Muscle layer of duodenum (tissue), 2 donors: ENCODE results near the gene SLC8A3.

Source experiments
- H3K27ac ChIP-seq: one replicate; pipeline ENCODE4 v1.7.0; 2013; ENCODE audit warnings: mild to moderate bottlenecking, low read length
- H3K27me3 ChIP-seq: one replicate; pipeline ENCODE4 v1.7.0; 2013; ENCODE audit warnings: low read depth, mild to moderate bottlenecking, control low read depth, low read length
- H3K36me3 ChIP-seq, 2 donors: one replicate each; pipeline ENCODE4 v1.7.0; 2013; ENCODE audit warnings: low read length in 2 of 2, control low read depth in 1 of 2, mild to moderate bottlenecking in 1 of 2; ENCODE audit not compliant: insufficient read depth in 2 of 2, control insufficient read depth in 1 of 2
- H3K4me1 ChIP-seq, 2 donors: one replicate each; pipeline ENCODE4 v1.7.0; 2013; ENCODE audit warnings: low read length in 2 of 2, mild to moderate bottlenecking in 2 of 2, control low read depth in 1 of 2, moderate library complexity in 1 of 2; ENCODE audit not compliant: insufficient read depth in 2 of 2, control insufficient read depth in 1 of 2
- H3K4me3 ChIP-seq, 2 donors: one replicate each; pipeline ENCODE4 v1.7.0; 2013; ENCODE audit warnings: low read length in 2 of 2, low read depth in 1 of 2, mild to moderate bottlenecking in 1 of 2
- H3K9me3 ChIP-seq, 2 donors: one replicate each; pipeline ENCODE4 v1.7.0; 2013; ENCODE audit warnings: low read length in 2 of 2, control low read depth in 1 of 2, mild to moderate bottlenecking in 1 of 2; ENCODE audit not compliant: control insufficient read depth in 1 of 2
- donor health status: healthy.

SLC8A3 gene

DNA sequence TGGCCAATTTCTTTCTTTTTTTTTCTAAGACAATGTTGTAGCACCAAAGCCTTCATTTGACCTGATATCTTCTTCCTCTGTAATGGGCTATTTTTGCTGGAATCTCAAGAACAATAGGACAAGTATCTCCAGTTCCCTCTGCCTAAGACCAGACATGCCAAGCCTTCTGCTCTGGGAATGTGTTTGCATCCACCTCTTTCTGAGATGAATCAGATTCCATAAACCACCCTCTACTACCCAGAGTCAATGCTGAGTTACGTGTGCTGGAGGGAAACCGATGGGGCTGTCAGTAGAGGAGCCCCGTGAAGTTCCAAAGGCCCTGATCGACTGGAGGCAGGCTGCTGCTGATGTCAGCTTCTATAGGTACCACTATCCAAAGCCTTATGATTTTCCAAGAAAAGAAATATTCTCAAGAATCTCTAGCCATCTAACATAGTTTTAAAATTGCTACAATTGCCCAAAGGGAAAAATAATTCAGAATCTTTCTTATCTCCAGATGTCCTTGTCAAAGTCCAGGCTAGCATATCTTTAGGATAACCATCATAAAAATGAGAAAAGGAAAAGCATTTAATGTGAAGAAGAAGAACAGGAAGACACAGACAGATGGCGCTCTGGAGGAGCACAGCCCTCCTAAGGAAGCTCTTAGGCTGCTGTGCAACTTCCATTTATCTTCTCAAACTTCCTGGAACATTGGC is 101.9 kb downstream of the SLC8A3 start:
- Histone ChIP-seq H3K9me3 (no peaks in the 10 kb centered on the region), H3K36me3 (no peaks in the 10 kb centered on the region), H3K4me3 (no peak overlapping the region), H3K4me1 (no peaks in the 10 kb centered on the region), H3K27me3 (no peaks in the 10 kb centered on the region), H3K27ac (no peak overlapping the region)

DNA sequence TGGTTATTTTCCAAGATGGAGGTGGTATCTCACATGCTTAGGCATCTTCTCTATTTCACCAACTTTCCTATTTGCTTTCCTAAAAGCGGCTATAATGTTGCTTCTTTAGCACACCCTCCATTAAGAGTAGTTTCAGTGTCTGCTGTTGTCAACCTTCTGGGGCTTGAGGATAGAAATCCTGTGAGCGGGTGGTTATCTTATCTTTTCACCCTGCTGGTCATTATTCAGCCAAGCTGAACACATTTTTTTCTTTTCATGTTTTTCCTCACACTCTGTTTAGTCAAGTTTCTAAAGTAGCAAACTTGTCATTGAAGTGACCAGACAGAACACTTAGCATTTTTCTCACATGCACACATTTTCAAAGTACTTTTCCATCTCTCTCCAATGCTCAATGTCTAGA is 104.5 kb downstream of the SLC8A3 start:
- H3K4me1 ChIP-seq = no peaks in the 10 kb centered on the region
- no peak overlapping the region for H3K4me3 ChIP-seq
- no peaks in the 10 kb centered on the region for H3K9me3 ChIP-seq
- H3K36me3 ChIP-seq = no peaks in the 10 kb centered on the region
- H3K27ac ChIP-seq = no peak overlapping the region
- no peaks in the 10 kb centered on the region for H3K27me3 ChIP-seq

DNA sequence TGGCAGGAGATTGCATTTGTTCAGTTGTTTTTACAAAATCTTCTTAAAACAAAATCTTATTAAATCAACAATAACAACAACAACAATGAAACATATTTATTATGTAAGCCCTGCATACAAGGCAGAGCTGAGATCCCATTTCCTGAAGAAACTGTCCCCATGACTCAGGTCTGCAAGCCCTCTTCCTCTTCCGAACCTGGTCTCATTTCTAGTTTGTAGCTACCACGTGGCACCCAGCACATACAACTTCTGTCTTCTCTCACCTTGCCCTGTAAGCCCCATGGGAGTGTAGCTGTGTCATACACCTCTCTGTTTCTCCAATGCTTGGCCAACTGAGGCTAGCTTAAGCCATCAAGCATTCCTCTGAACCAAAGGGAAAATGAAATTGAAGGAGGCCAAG is 106.4 kb downstream of the SLC8A3 start:
- Histone ChIP-seq H3K36me3 (no peaks in the 10 kb centered on the region), H3K9me3 (no peaks in the 10 kb centered on the region), H3K4me1 (no peaks in the 10 kb centered on the region), H3K4me3 (no peak overlapping the region), H3K27me3 (no peaks in the 10 kb centered on the region), H3K27ac (no peak overlapping the region)

DNA sequence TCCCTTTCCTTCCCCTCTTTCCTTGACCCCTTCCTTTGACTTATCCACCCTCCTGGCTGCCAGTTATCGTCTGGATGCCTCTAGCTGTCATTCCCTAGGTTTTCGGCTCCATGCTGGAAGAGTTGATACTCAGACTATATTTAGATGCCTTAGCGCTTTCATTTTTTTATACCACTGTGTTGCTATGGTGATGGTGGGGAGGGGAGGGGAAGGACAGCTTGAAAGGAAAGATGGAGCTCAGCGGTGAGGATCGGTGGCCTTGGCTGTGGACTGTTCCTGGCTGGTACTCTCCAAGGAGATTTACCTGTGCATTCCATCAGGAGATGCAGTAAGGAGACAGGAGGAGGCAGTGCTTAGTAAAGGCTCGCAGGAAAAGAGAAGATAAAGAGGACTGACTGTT is 108.7 kb downstream of the SLC8A3 start:
- no peaks in the 10 kb centered on the region for H3K36me3 ChIP-seq
- H3K27me3 ChIP-seq = no peaks in the 10 kb centered on the region
- no peak overlapping the region for H3K27ac ChIP-seq
- H3K9me3 ChIP-seq = no peaks in the 10 kb centered on the region
- H3K4me1 ChIP-seq = no peaks in the 10 kb centered on the region
- H3K4me3 ChIP-seq = no peak overlapping the region

DNA sequence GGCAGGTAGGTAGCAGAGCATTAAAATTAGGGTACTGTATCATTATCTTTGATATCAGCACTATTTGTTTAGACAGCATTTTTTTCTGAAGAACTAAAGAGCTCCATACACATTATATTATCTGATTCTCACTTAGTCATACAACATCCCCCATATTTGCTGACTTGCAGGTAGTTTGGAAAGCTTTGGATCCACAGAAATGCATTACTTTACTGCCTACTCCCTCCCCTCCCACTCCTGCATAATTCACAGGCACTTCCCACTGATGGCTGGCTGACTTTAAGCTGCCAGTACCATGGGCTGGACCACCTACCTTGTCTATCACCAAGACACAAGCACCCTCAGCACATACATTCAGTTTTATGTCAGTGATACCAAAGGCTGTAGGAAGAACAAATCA is 110.4 kb downstream of the SLC8A3 start:
- Histone ChIP-seq H3K4me3 (no peak overlapping the region), H3K27ac (no peak overlapping the region), H3K4me1 (no peaks in the 10 kb centered on the region), H3K36me3 (no peaks in the 10 kb centered on the region), H3K9me3 (no peaks in the 10 kb centered on the region), H3K27me3 (no peaks in the 10 kb centered on the region)

DNA sequence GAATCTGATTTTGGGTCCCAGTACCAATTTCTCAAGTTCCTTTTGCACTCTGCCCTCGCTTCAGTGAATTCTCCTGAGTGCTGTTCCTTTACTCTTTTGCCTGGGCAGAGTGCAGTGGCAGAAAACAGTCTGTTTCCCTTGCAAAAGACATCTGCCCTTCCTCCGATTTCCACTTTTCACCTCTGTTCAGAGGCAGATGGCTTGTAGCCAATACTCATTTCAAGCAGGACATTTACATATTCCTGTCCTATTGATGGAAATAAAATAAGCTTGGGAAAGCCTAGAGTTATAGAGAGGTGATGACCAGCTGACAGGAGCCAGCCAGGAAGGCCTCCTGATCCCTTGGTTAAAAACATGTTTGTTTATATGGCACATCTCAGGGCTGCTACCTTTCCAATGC is 111.0 kb downstream of the SLC8A3 start:
- H3K9me3 ChIP-seq = no peaks in the 10 kb centered on the region
- H3K27me3 ChIP-seq = no peaks in the 10 kb centered on the region
- no peaks in the 10 kb centered on the region for H3K4me1 ChIP-seq
- no peak overlapping the region for H3K27ac ChIP-seq
- H3K36me3 ChIP-seq = no peaks in the 10 kb centered on the region
- H3K4me3 ChIP-seq = no peak overlapping the region

DNA sequence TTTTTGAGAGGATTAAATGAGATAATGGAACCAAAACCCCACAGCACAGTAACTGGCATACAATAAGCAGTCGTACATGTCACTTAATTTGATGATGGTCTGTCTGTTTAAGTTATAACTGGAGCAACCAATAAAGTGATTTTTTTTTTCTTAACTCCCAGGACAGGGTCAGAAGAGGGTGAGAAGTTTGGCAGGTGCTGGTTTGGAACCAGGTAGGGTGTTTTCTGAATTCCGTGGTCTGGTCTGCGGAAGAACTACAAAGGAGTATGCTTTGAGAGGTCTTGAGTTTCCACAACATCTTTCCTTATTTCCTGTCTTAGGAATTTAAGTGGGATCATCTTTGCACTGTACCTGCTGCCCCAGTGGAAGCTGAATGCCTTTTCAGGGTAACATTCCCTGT is 111.7 kb downstream of the SLC8A3 start:
- Histone ChIP-seq H3K4me3 (no peak overlapping the region), H3K9me3 (no peaks in the 10 kb centered on the region), H3K36me3 (no peaks in the 10 kb centered on the region), H3K27ac (no peak overlapping the region), H3K4me1 (no peaks in the 10 kb centered on the region), H3K27me3 (no peaks in the 10 kb centered on the region)

DNA sequence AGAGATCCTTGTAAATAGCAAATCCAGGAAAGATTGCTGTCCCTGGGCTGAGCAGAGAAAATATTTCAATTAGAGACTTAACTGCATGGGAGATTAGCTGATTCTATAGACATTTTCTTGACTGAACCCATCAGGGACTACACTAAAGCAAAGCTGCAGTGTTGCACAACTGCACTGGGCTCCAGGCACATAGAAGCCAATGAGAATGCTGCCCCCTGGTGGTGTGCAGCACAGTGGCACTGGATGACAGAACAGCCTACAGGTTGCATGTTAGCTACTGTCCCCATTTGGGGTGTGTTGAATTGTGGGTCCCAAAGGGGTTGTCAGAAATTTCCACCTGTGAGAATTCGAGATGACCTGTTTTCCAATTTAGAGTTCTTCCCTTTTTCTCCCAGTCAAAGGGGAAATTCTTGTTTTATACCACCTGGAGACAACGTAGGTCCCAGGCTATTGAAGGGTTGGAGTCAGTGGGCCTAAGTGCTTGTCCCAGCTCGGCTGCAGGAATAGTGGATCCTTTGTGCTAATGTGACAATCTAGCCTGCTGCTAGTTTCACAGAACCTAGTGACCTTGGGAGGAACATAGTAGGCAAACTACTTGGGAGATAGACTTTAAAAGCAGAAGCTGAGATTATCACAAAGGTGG is 114.7 kb downstream of the SLC8A3 start:
- no peaks in the 10 kb centered on the region for H3K36me3 ChIP-seq
- no peak overlapping the region for H3K4me3 ChIP-seq
- no peaks in the 10 kb centered on the region for H3K4me1 ChIP-seq
- H3K9me3 ChIP-seq = no peaks in the 10 kb centered on the region
- H3K27ac ChIP-seq = no peak overlapping the region
- H3K27me3 ChIP-seq = no peaks in the 10 kb centered on the region

DNA sequence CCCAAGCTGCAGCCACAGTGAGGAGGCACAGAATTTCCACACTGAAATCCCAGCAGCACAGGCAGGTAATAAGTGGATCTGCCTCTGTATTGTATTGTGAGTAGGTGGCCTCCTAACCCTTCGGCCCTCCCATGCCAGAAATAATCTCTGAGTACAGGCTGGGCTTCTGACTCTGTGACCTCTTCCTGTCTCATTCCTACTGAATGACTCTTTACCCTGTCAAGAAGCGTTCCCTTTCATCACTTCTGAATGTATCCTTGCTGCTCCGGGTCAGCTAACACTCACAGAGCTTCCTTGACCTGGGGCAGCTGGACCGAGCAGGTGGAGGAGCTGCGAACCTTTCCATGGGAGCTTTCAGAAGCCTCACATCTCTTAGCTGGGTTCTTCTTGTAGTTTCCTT is 119.6 kb downstream of the SLC8A3 start:
- Histone ChIP-seq H3K4me1 (no peaks in the 10 kb centered on the region), H3K27me3 (no peaks in the 10 kb centered on the region), H3K4me3 (no peak overlapping the region), H3K27ac (no peak overlapping the region), H3K36me3 (no peaks in the 10 kb centered on the region), H3K9me3 (no peaks in the 10 kb centered on the region)

DNA sequence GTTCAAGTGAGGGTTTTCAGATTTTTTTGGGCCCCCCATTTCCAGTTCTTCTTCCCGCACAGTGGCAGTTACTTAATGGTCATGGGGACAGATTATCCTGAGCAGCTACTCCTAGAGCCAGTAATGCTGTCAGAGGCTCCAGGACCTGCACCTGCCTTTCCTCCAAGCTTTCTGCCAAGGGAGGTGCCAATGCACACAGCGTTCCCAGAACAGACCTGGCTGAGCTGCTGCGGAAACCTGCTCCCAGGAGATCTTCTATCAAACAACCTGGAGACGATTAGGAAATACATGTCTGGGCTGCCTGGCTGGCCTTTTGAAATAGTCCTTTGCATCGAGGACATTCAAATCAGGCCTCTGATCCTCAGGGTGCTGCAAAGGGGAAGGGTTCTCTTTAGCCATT is 120.9 kb downstream of the SLC8A3 start:
- Histone ChIP-seq H3K4me3 (no peak overlapping the region), H3K36me3 (no peaks in the 10 kb centered on the region), H3K9me3 (no peaks in the 10 kb centered on the region), H3K4me1 (no peaks in the 10 kb centered on the region), H3K27ac (no peak overlapping the region), H3K27me3 (no peaks in the 10 kb centered on the region)

DNA sequence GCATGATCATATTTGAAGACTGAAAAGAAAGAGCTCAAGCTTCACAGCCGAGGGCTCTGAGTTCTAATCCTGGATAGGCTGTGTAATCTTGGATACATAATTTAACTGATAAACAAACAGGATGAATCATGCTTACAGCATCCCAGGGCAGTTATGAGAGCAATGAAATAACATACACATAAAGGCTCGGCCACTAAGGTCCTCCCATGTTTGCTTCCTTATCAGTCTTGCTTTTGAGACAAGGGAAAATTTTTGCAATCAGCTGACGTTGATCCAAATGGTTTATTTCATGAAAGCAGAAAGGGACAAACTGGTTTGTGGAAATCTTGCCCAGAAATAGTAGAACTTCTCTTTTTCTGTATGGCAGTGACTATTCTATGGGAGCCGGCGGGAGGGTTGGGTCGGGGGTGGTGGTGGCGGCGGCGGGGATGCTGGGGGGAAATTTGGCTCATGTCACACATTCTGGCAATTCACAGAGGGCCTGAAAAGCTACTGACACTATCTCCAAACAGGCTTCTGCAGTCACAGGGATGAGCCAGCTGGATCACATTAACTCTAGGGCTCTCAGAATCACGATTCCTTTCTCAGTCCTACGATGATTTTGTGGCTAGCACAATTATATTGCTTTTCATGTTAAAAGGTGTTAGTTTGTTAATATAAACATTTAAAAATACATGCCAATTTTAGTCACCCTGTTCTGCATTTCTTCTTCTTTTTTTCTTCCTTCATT is 124.5 kb downstream of the SLC8A3 start:
- no peaks in the 10 kb centered on the region for H3K4me1 ChIP-seq
- H3K27ac ChIP-seq = no peak overlapping the region
- H3K27me3 ChIP-seq = no peaks in the 10 kb centered on the region

More for the DNA sequence above, 124.5 kb downstream of the SLC8A3 start:
- no peaks in the 10 kb centered on the region for H3K36me3 ChIP-seq
- no peaks in the 10 kb centered on the region for H3K9me3 ChIP-seq
- H3K4me3 ChIP-seq = no peak overlapping the region
